Upper lobe of left lung (tissue), 4 donors: ENCODE results near the gene CCDC7.

Source experiments
- CTCF ChIP-seq, 6 experiments: fragments of 450-650 bp in 4 of 6; fragments of 200-600 bp in 2 of 6; sonication (generic) in 2 of 6; IDR thresholded peaks; one replicate each; pipeline ENCODE4 v1.5.1; 2016 to 2019; ENCODE audit warnings: antibody characterized with exemption in 6 of 6
- EP300 ChIP-seq, 4 donors: sonication (generic); formaldehyde crosslinking; IDR thresholded peaks; one replicate each; pipeline ENCODE4 v1.5.1; 2017; ENCODE audit warnings: antibody characterized with exemption in 4 of 4, control low read depth in 2 of 4

GRCh38 chr10:32922170-32922569 lies 476.2 kb downstream of the CCDC7 start:
- no peak for TF ChIP-seq EP300 (IDR thresholded peaks at IDR 0.05)
- no peak for TF ChIP-seq CTCF (IDR thresholded peaks at IDR 0.05)
